Fibroblast of lung (primary cell): ENCODE data around the gene GALNT11. TPM values are rescaled to one million over a fixed set of nuclear protein-coding genes. Genes with fewer than 3 reads are reported as not detected.
A peak's percentile ranks its signal among the peaks of the same experiment; 100 is the strongest.

Experiments
- DNase-seq, 2 donors: peaks; one replicate each; pipeline versions ENCODE4 v3.0.0 to v3.0.0-alpha.2; 2010; ENCODE audit warnings: low read depth in 2 of 2
- H2AFZ ChIP-seq: 2 replicates; pipeline ENCODE4 v1.5.1; 2012; ENCODE audit warnings: low read length, control low read depth, inconsistent platforms
- H3K27ac ChIP-seq: 2 replicates; pipeline ENCODE4 v1.5.1; 2011; ENCODE audit warnings: low read length, control low read depth; ENCODE audit not compliant: insufficient read depth
- H3K27me3 ChIP-seq: 2 replicates; pipeline ENCODE4 v1.5.1; 2011; ENCODE audit warnings: mild to moderate bottlenecking, low read length; ENCODE audit not compliant: control insufficient read depth, insufficient read depth
- H3K36me3 ChIP-seq: 2 replicates; pipeline ENCODE4 v1.5.1; 2011; ENCODE audit warnings: low read length; ENCODE audit not compliant: control insufficient read depth, insufficient read depth
- H3K4me1 ChIP-seq: 2 replicates; pipeline ENCODE4 v1.5.1; 2011; ENCODE audit warnings: low read length; ENCODE audit not compliant: control insufficient read depth, insufficient read depth; ENCODE audit errors: extremely low read depth
- H3K4me2 ChIP-seq: 2 replicates; pipeline ENCODE4 v1.5.1; 2011; ENCODE audit warnings: low read length, control low read depth; ENCODE audit not compliant: insufficient read depth; ENCODE audit errors: extremely low read depth
- H3K4me3 ChIP-seq, 4 experiments: fragments of 200-600 bp in 1 of 4; sonication (generic) in 1 of 4; replicated peaks in 1 of 4; 2 replicates each; pipeline ENCODE4 v1.5.1; 2011 to 2016; ENCODE audit warnings: low read length in 4 of 4, low read depth in 3 of 4, mild to moderate bottlenecking in 3 of 4, control low read depth in 2 of 4, inconsistent platforms in 1 of 4, mixed read lengths in 1 of 4; ENCODE audit not compliant: insufficient read depth in 1 of 4; ENCODE audit errors: control extremely low read depth in 1 of 4
- H3K79me2 ChIP-seq: 2 replicates; pipeline ENCODE4 v1.5.1; 2012; ENCODE audit warnings: mild to moderate bottlenecking, low read length, inconsistent platforms; ENCODE audit not compliant: control insufficient read depth, insufficient read depth
- H3K9ac ChIP-seq: 2 replicates; pipeline ENCODE4 v1.5.1; 2011; ENCODE audit warnings: mild to moderate bottlenecking, low read length, control low read depth; ENCODE audit not compliant: insufficient read depth
- H3K9me3 ChIP-seq: 2 replicates; pipeline ENCODE4 v1.5.1; 2012; ENCODE audit warnings: low read depth, low read length; ENCODE audit not compliant: control insufficient read depth, insufficient read depth
- H4K20me1 ChIP-seq: 2 replicates; pipeline ENCODE4 v1.5.1; 2011; ENCODE audit warnings: low read length; ENCODE audit not compliant: control insufficient read depth, insufficient read depth; ENCODE audit errors: extremely low read depth
- CTCF ChIP-seq, 2 donors: IDR thresholded peaks in 1 of 2; conservative IDR thresholded peaks in 1 of 2; 1 replicate in 1 of 2; 2 replicates in 1 of 2; pipeline ENCODE4 v1.5.1; 2011 to 2012; ENCODE audit warnings: low read length in 2 of 2, control low read depth in 1 of 2, inconsistent platforms in 1 of 2, low read depth in 1 of 2, mild to moderate bottlenecking in 1 of 2
- EZH2 ChIP-seq: IDR thresholded peaks from 2 replicates; pipeline ENCODE4 v1.5.1; 2012; ENCODE audit warnings: low read length, control low read depth, mild to moderate bottlenecking; ENCODE audit errors: missing control alignments
- polyA plus RNA-seq, 2 donors: library from polyadenylated mRNA; depleted of rRNA in 1 of 2; stranded (reverse) in 1 of 2; unstranded in 1 of 2; fragments of >200 nt; gene quantifications; 2 replicates each; pipeline ENCODE4 v1.2.1, GENCODE V29; 2011 to 2012; ENCODE audit warnings: missing spikeins in 1 of 2
- total RNA-seq: library from RNA; depleted of rRNA; stranded (reverse); fragments of >200 nt; gene quantifications from 2 replicates; pipeline ENCODE4 v1.2.1, GENCODE V29; 2014

The GALNT11 gene
- total and polyA plus RNA-seq, 2 donors (not counting 1 experiment from before 2014, with no cell fraction given) = 43.8 to 56.3 TPM

- Histone ChIP-seq H3K79me2 (no peaks in the 10 kb centered on the region), H3K4me2 (no peak overlapping the region), H3K4me3 (no peak overlapping the region), H3K9me3 (no peaks in the 10 kb centered on the region), H2AFZ (no peak overlapping the region), H3K27me3 (no peaks in the 10 kb centered on the region), H3K36me3 (no peaks in the 10 kb centered on the region), H3K9ac (no peak overlapping the region), H3K4me1 (no peaks in the 10 kb centered on the region), H3K27ac (no peak overlapping the region), H4K20me1 (no peaks in the 10 kb centered on the region)
- peak in 1 of 2 donors; percentile 14 for DNase-seq
- TF ChIP-seq CTCF (conservative IDR thresholded peaks at IDR 0.05 in 1 of 2, IDR thresholded peaks at IDR 0.05 in 1 of 2; ENCODE audit: low read depth in 1 of 2, low read length in 2 of 2) = no peak
- no peak for TF ChIP-seq EZH2
Observed at GRCh38 chr7:152000191-152000590, 25.3 kb upstream of the GALNT11 start.

- no peak overlapping the region for H3K4me3 ChIP-seq
- no peaks in the 10 kb centered on the region for H3K36me3 ChIP-seq
- H3K79me2 ChIP-seq = no peaks in the 10 kb centered on the region
- H2AFZ ChIP-seq = no peak overlapping the region
- TF ChIP-seq EZH2 (no peak), CTCF (conservative IDR thresholded peaks at IDR 0.05 in 1 of 2, IDR thresholded peaks at IDR 0.05 in 1 of 2; ENCODE audit: low read depth in 1 of 2, low read length in 2 of 2) (no peak)
- H3K27me3 ChIP-seq = no peaks in the 10 kb centered on the region
- H4K20me1 ChIP-seq = no peaks in the 10 kb centered on the region
- H3K4me1 ChIP-seq = no peaks in the 10 kb centered on the region
- no peak overlapping the region for H3K4me2 ChIP-seq
- DNase-seq = peak in 1 of 2 donors; percentile 38
- H3K27ac ChIP-seq = no peak overlapping the region
- no peaks in the 10 kb centered on the region for H3K9me3 ChIP-seq
- no peak overlapping the region for H3K9ac ChIP-seq
Observed at GRCh38 chr7:152006336-152006735, 19.1 kb upstream of the GALNT11 start.

GRCh38 chr7:152011860-152012259, 13.6 kb upstream of the GALNT11 start:
- H2AFZ ChIP-seq = no peak overlapping the region
- TF ChIP-seq CTCF (conservative IDR thresholded peaks at IDR 0.05 in 1 of 2, IDR thresholded peaks at IDR 0.05 in 1 of 2; ENCODE audit: low read depth in 1 of 2, low read length in 2 of 2) = no peak
- TF ChIP-seq EZH2 = no peak
- no peak overlapping the region for H3K27ac ChIP-seq
- no peak overlapping the region for H3K4me3 ChIP-seq
- H3K9me3 ChIP-seq = no peaks in the 10 kb centered on the region
- no peaks in the 10 kb centered on the region for H3K4me1 ChIP-seq
- no peak overlapping the region for H3K4me2 ChIP-seq
- no peak overlapping the region for H3K9ac ChIP-seq
- peak in 1 of 2 donors; percentile 12 for DNase-seq
- H3K79me2 ChIP-seq = no peaks in the 10 kb centered on the region
- H4K20me1 ChIP-seq = no peaks in the 10 kb centered on the region
- no peaks in the 10 kb centered on the region for H3K27me3 ChIP-seq
- no peaks in the 10 kb centered on the region for H3K36me3 ChIP-seq
